Muscle of back (tissue), 11 donors: ENCODE results near the gene AURKB. TPM values are rescaled to one million over a fixed set of nuclear protein-coding genes. Genes with fewer than 3 reads are reported as not detected.
"Not testable (repeated sequence)": the region's sequence is repeated elsewhere in the genome, so short reads cannot be mapped to it uniquely, and the experiment has no call there.

Experiments used
- DNase-seq, 3 donors: peaks; one replicate each; pipeline versions ENCODE4 v3.0.0 to v3.0.0-alpha.2; 2013
- polyA plus RNA-seq, 10 donors: library from polyadenylated mRNA; unstranded; fragments of 120-200 nt; gene quantifications; one replicate each; pipeline ENCODE4 v1.2.1, GENCODE V29; 2013; ENCODE audit not compliant: insufficient read length in 10 of 10

Gene AURKB
- polyA plus RNA-seq, 10 donors = 12.5 to 25.0 (median 17.2) TPM

- DNase-seq = peak; percentile 97 to 98 (median 98)
These were observed 20.5 kb downstream of the AURKB start, which contains the start of gene BORCS6 for GRCh38 chr17:8189711-8190477. BORCS6 (minus strand) TSS chr17:8190180; CDS start chr17:8190140, 40 bp downstream.

- DNase-seq = peak in 1 of 3 donors; percentile 59
These were observed 21.2 kb downstream of the AURKB start for GRCh38 chr17:8189041-8189710.

DNA sequence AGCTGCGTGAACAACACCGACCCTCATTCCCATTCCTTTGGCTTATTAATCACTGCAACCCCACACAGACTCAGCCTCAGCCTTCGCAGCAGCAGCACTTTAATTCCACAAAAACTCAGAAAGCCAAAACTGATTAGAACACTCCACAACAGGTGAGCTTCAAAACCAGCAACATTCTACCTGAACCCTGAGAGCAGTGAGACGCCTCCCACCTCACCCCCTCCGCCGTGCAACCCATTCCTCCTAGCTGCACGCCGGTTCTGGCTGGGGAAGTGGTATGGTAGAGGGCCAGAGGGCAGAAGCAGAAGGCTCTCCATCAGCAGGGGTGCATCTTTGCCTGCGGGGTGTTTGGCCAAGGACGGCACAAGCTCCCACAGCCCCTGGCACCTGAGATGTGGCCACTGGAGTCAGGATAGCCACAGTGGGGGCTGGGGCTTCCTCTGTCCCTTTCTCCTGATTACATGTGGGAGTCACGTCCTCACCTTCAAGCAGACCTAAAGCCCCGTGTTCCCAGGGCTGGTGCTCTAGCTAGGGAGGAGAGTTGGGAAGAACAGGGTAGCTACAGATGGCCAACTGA lies 22.0 kb downstream of the AURKB start:
- no peak for DNase-seq

DNA sequence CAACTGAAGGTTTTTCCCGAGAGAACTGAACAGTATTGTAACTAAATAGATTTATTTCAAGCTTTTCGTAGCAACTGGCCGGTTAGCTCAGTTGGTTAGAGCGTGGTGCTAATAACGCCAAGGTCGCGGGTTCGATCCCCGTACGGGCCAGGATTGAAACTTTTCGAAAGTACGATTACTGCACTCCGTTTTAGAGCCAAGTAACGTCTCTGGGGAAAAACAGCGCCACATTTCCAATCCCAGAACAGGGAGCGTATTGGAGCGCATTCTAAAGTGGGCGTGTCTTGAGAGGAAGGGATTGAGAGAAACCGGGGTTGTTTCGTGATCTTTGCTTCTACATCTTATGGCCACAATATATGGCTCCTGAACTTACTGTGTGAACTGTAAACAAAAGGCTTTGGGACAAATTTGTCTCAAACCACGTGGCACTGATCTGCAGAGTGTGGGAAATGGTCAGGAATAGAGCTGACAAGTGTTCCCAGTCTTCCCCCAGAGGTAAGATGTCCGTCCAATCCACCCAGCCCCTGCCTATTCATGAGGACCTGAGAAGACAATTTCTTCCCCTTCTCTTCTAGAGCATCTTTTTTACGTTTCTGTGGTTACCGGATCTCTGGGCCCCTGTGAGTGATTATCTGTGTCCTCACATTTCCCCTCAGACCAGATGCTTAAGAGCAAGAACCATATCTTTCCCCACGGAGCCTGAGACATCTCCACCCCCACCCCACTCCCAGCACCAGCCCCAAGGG lies 22.7 kb downstream of the AURKB start:
- DNase-seq = peak; percentile 98

- DNase-seq = peak; percentile 96 to 97 (median 96)
These were observed 23.4 kb downstream of the AURKB start for GRCh38 chr17:8186787-8187516.

DNA sequence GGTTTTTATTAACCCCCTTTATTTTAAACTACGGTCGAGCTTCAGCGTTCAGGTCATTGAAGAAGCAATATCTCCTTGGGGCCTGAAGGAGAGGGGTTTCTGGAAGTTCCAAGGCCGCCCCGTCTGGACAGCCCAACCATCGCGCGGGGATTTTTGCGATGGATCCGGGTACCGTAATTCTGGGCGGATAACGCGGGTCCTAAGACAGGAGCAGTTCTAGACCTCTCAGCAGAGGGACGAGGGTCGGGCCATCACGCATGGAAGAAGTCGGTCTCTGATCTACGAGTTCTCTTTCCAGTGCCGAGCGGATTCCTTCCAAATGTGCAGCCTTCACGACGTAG lies 24.0 kb downstream of the AURKB start:
- no peak for DNase-seq

- peak; percentile 80 to 94 (median 89) for DNase-seq
These were observed 24.6 kb downstream of the AURKB start for GRCh38 chr17:8185582-8186445.

- no peak for DNase-seq
These were observed 33.2 kb downstream of the AURKB start for GRCh38 chr17:8176998-8177731.

- peak; percentile 83 to 97 (median 94) for DNase-seq
These were observed 34.0 kb downstream of the AURKB start, which contains the start of gene TMEM107 for GRCh38 chr17:8176197-8176940. TMEM107 (minus strand) TSS chr17:8176380; CDS start chr17:8176286, 94 bp downstream.

GRCh38 chr17:8175795-8176196 lies 34.6 kb downstream of the AURKB start:
- no peak for DNase-seq

GRCh38 chr17:8173871-8174322 lies 36.5 kb downstream of the AURKB start:
- no peak for DNase-seq

- peak; percentile 91 to 97 (median 96) for DNase-seq
These were observed 37.1 kb downstream of the AURKB start for GRCh38 chr17:8173056-8173870.

- DNase-seq = not testable (repeated sequence)
These were observed 40.2 kb downstream of the AURKB start for GRCh38 chr17:8170186-8170585.

GRCh38 chr17:8167526-8167925 lies 42.8 kb downstream of the AURKB start:
- no peak for DNase-seq

DNA sequence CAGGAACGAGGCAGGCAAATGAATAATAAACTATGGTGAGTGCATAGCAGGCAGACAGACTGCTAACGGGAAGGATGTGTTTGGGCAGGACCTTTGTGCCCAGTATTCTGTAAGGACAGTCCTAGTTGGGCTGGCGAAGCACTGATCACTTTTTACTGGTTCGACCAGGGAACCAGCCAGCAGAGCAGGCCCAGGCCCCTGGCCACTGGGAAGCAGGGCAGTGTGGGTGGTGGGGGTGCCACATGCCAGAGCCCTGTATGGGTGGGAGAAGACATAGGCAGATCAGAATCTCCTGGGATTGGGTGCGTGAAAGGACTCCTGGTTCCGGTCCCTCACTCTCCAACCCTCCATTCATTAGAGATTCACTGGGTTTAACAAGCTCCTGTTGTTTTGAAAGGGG lies 43.6 kb downstream of the AURKB start:
- DNase-seq = no peak

DNA sequence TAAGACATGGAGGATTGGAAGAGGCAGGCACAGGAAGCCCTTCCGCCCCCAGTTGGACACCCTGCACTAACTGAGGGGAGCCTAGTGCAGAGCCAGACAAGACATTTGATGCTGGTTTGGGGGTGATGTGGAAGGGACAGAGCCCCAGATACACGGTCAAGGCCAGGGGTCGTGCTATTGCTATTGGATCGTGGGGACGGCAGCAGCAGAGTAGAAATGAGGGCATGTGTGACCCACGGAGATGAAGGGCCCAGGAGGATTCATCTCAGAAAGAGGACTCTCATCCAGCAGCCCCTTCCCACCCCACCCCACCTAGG lies 45.6 kb downstream of the AURKB start:
- no peak for DNase-seq

DNA sequence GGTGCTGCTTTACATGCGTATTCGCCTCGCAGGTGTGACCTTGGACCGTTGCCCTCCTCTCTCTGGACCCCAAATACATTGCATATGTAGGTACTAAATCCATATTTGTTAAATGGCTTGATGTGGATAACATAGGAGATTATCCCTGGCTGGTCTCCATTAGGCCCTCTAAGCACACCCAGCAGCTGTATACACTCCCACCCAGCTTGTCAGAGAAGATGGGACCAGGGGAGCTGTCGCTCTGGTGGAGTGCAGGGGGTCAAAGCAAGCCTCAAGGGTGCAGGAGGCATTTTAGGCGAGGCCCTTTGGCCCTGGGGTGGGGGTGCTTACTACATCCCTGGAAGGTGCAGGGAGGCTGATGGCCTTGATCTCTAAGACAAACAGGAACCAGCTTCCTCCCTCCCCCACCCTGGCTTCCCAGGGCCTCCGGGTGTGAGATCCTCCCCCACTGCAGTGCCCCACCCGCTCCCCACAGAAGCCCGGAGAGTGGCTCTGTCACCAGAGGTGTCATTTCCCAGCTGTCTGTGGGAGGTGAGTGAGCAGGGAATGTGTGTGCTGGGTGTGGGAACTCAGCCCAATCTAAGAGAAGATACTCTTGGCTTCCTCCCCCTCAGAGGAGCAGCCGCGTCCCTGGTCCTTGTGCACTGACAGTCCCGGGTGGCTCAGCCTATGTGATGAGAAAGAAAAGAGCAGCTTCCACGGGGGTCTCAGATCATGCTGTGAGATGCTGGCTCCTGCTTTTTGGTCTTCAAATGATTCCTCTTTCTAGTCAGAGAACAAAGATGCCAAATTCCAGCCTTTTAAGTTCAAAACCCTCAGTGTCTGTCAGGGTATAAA lies 46.2 kb downstream of the AURKB start:
- DNase-seq = peak in 1 of 3 donors; percentile 80
